Caco-2 (cell line): Measurements from ENCODE around the gene ERBB3. TPM values are rescaled to one million over a fixed set of nuclear protein-coding genes. Genes with fewer than 3 reads are reported as not detected.

Experiments
- BruUV-seq: library from RNA; stranded (reverse); fragments of 400-500 nt; replicated peaks from 2 replicates; lab custom pipeline; 2021; lab: Mats Ljungman, UMichigan
- CTCF ChIA-PET: fragments of 300-600 bp; sonication (Branson Sonifier 250); formaldehyde crosslinking; loops from one replicate; lab custom pipeline; 2022; ENCODE audit warnings: antibody characterized with exemption; lab: Charles Lee
- POLR2A ChIA-PET: fragments of 300-600 bp; sonication (Branson Sonifier 250); formaldehyde crosslinking; loops from one replicate; lab custom pipeline; 2022; ENCODE audit warnings: antibody characterized with exemption; lab: Charles Lee
- DNase-seq, 2 experiments: peaks; one replicate each; pipeline versions ENCODE4 v3.0.0 to v3.0.0-alpha.2; 2020 to 2022
- H3K27me3 ChIP-seq: replicated peaks from 2 replicates; pipeline ENCODE4 v1.6.0; 2011; ENCODE audit warnings: low read length; ENCODE audit not compliant: control insufficient read depth, insufficient read depth
- H3K36me3 ChIP-seq: 2 replicates; pipeline ENCODE4 v1.5.1; 2011; ENCODE audit warnings: low read length; ENCODE audit not compliant: control insufficient read depth, insufficient read depth
- H3K4me1 ChIP-seq: fragments of 250-450 bp; sonication (Bioruptor Pico); 2 replicates; pipeline ENCODE4 v1.5.1; 2020; ENCODE audit warnings: mild to moderate bottlenecking
- H3K4me3 ChIP-seq: 2 replicates; pipeline ENCODE4 v1.5.1; 2011; ENCODE audit warnings: low read depth, mild to moderate bottlenecking, control low read depth, low read length
- H3K9me3 ChIP-seq: fragments of 250-450 bp; sonication (Bioruptor Pico); 2 replicates; pipeline ENCODE4 v1.5.1; 2020; ENCODE audit warnings: mild to moderate bottlenecking, moderate library complexity
- H3K27ac Mint-ChIP-seq: one replicate; pipeline ENCODE4 v1.8.0; 2022; ENCODE audit warnings: mixed read lengths; ENCODE audit not compliant: unreplicated experiment
- H3K27me3 Mint-ChIP-seq: one replicate; pipeline ENCODE4 v1.8.0; 2022; ENCODE audit warnings: mixed read lengths; ENCODE audit not compliant: insufficient read depth, unreplicated experiment
- H3K36me3 Mint-ChIP-seq: one replicate; pipeline ENCODE4 v1.8.0; 2022; ENCODE audit warnings: mild to moderate bottlenecking, mixed read lengths; ENCODE audit not compliant: insufficient read depth, unreplicated experiment
- H3K4me1 Mint-ChIP-seq: one replicate; pipeline ENCODE4 v1.8.0; 2022; ENCODE audit warnings: low read depth, mixed read lengths; ENCODE audit not compliant: unreplicated experiment
- H3K4me3 Mint-ChIP-seq: one replicate; pipeline ENCODE4 v1.8.0; 2022; ENCODE audit warnings: mild to moderate bottlenecking, moderate library complexity, mixed read lengths; ENCODE audit not compliant: unreplicated experiment
- H3K9me3 Mint-ChIP-seq: one replicate; pipeline ENCODE4 v1.8.0; 2022; ENCODE audit warnings: mixed read lengths; ENCODE audit not compliant: unreplicated experiment
- intact Hi-C: fragments of 100-400 bp; cut with micrococcal nuclease; formaldehyde crosslinking; loops from one replicate; pipeline ENCODE4 v1.10.0; 2022; ENCODE audit not compliant: unreplicated experiment
- total RNA-seq: library from RNA; stranded (reverse); gene quantifications from 2 replicates; pipeline ENCODE4 v1.2.3, GENCODE V29; 2022
- TF ChIP-seq, protein P1 (sequence below), 2 experiments: fragments of 200-600 bp in 1 of 2; IDR thresholded peaks; 1 replicate in 1 of 2; 2 replicates in 1 of 2; pipeline versions ENCODE4 v1.5.1 to v1.8.0; 2011 to 2022; ENCODE audit warnings: antibody characterized with exemption in 1 of 2, control low read depth in 1 of 2, inconsistent platforms in 1 of 2, low read depth in 1 of 2, low read length in 1 of 2, mild to moderate bottlenecking in 1 of 2, moderate library complexity in 1 of 2; ENCODE audit not compliant: insufficient read depth in 1 of 2, severe bottlenecking in 1 of 2, unreplicated experiment in 1 of 2

Gene ERBB3
- total RNA-seq, 1 experiment from 2014 or later: 109 TPM

DNA sequence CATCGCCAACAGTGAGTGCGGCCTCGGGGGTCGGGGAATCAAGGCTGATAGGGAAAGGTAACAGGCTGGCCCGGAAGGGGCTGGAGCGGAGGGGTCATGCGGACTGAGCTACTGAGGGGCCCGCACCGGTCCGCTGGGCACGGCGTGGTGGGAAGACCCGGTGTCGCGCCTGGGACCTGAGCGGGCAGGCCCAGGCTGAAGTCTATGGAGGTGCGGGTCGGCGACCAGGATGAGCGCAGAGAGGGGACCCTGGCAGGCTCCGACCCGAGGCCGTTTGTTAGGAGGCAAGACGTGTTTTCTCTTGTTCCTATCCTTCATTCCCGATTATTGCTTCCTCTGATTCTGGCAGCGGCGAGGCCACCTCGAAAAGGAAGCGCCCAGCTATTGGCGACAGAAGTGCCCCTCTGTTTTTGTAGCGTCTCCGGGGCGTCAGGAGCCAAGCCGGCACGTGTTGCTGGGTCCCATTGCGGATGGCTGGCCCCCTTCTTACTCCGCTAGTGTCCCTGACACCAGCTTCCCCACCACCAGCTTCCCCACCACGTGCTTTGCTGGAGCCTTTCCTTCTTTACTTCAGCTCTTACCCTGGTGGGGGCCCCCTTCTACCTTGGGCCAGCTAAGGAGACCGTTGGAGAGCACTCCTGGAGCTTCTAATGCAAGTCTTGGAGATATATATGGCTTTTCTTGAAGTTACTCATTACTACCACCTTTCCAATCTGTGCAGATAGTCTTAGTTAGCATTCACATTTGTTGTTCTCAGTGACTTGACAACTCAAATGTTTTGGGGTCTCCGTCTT is 25.0 kb downstream of the ERBB3 start:
- no TSS peak for BruUV-seq
- no peaks in the 10 kb centered on the region for H3K9me3 ChIP-seq
- Mint-ChIP-seq H3K4me3 (peak overlapping the region; percentile 98), H3K27me3 (no peaks in the 10 kb centered on the region), H3K9me3 (no peaks in the 10 kb centered on the region), H3K36me3 (peaks cover 85% of the 10 kb centered on the region), H3K4me1 (peaks cover 9% of the 10 kb centered on the region), H3K27ac (peak overlapping the region; percentile 99)
- no peaks in the 10 kb centered on the region; the same call in 1 of the 2 replicates for H3K27me3 ChIP-seq
- peak overlapping the region; percentile 68 for H3K4me3 ChIP-seq
- H3K4me1 ChIP-seq: peaks cover 15% of the 10 kb centered on the region
- ChIA-PET POLR2A (interaction anchor here (0.5 to 2.4 kb wide), 13 partner anchors 10 to 131 kb away, joined by 3 to 48 read pairs (median 4); partner anchors contain the start of genes ERBB3, ESYT1, RAB5B and RPL41), CTCF (interaction anchor here (0.5 to 2.4 kb wide), 10 partner anchors 14 to 367 kb away, joined by 3 to 24 read pairs (median 6); partner anchors contain the start of genes ORMDL2, RAB5B, SARNP and SMARCC2)
- peak in 1 of 2 experiments; percentile 43 for DNase-seq
- TF ChIP-seq, protein P1, sequence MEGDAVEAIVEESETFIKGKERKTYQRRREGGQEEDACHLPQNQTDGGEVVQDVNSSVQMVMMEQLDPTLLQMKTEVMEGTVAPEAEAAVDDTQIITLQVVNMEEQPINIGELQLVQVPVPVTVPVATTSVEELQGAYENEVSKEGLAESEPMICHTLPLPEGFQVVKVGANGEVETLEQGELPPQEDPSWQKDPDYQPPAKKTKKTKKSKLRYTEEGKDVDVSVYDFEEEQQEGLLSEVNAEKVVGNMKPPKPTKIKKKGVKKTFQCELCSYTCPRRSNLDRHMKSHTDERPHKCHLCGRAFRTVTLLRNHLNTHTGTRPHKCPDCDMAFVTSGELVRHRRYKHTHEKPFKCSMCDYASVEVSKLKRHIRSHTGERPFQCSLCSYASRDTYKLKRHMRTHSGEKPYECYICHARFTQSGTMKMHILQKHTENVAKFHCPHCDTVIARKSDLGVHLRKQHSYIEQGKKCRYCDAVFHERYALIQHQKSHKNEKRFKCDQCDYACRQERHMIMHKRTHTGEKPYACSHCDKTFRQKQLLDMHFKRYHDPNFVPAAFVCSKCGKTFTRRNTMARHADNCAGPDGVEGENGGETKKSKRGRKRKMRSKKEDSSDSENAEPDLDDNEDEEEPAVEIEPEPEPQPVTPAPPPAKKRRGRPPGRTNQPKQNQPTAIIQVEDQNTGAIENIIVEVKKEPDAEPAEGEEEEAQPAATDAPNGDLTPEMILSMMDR (IDR thresholded peaks at IDR 0.05; ENCODE audit: insufficient read depth in 1 of 2, low read depth in 1 of 2, low read length in 1 of 2, severe bottlenecking in 1 of 2, unreplicated experiment in 1 of 2): no peak
- H3K36me3 ChIP-seq: no peaks in the 10 kb centered on the region; the same call in 1 of the 2 replicates
- intact Hi-C loops: loop anchor here (1.0 kb wide), 5 partner anchors 11 to 132 kb away; partner anchors contain the start of gene RPL41

DNA sequence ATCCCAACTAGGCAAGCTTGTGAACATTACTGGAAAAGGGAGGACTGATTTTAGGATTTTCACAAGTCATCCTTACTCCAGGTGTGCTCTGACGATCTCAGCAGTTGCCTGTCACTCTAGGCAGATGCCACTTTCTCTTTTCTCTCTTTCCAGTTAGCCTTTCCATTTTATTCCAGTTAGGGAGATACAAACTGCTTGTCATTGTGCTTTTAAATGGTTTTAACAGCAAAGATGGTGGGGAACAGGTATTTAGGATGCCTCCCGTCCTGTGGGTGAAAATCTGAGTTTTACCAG is 25.6 kb downstream of the ERBB3 start:
- intact Hi-C loops: no loop called here
- Mint-ChIP-seq H3K4me1 (peaks cover 9% of the 10 kb centered on the region), H3K36me3 (peaks cover 85% of the 10 kb centered on the region), H3K27ac (peak overlapping the region; percentile 99), H3K4me3 (peak overlapping the region; percentile 98), H3K9me3 (no peaks in the 10 kb centered on the region), H3K27me3 (no peaks in the 10 kb centered on the region)
- Histone ChIP-seq H3K4me1 (peaks cover 15% of the 10 kb centered on the region), H3K36me3 (peaks cover 1% of the 10 kb centered on the region), H3K4me3 (peak overlapping the region; percentile 68), H3K27me3 (no peaks in the 10 kb centered on the region; the same call in 1 of the 2 replicates), H3K9me3 (no peaks in the 10 kb centered on the region)
- BruUV-seq: no TSS peak
- DNase-seq: no peak
- ChIA-PET CTCF (interaction anchor here (0.5 to 2.4 kb wide), 4 partner anchors 13 to 26 kb away, joined by 3 to 24 read pairs (median 14); partner anchors contain the start of gene ZC3H10), POLR2A (interaction anchor here (0.9 to 1.5 kb wide), 3 partner anchors 12 to 98 kb away, joined by 3 read pairs; partner anchors contain the start of gene ZC3H10)
- TF ChIP-seq, protein P1 (IDR thresholded peaks at IDR 0.05; ENCODE audit: insufficient read depth in 1 of 2, low read depth in 1 of 2, low read length in 1 of 2, severe bottlenecking in 1 of 2, unreplicated experiment in 1 of 2): no peak

DNA sequence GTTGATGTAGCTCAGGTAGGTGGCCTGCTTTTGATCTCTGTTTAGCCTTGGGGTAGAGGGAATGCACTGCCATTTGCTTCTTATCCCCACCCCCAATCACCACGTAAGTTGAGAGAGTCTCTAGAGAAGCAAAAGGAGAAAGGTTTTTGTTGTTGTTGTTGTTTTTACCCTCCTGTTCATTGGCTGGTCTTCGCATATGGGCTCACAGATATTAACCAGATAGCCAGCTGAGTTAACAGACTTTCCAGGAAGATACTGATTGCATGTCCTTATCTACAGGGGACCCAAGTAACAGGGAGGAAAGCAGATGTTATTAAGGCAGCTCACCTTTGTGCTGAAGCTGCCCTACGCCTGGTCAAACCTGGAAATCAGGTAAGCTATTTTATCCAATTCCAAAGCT is 27.3 kb downstream of the ERBB3 start:
- Histone ChIP-seq H3K4me3 (no peak overlapping the region), H3K4me1 (peaks cover 15% of the 10 kb centered on the region), H3K9me3 (no peaks in the 10 kb centered on the region), H3K36me3 (peaks cover 1% of the 10 kb centered on the region), H3K27me3 (no peaks in the 10 kb centered on the region; the same call in 1 of the 2 replicates)
- Mint-ChIP-seq H3K4me3 (no peak overlapping the region), H3K4me1 (peaks cover 9% of the 10 kb centered on the region), H3K9me3 (no peaks in the 10 kb centered on the region), H3K36me3 (peaks cover 84% of the 10 kb centered on the region), H3K27me3 (no peaks in the 10 kb centered on the region), H3K27ac (no peak overlapping the region)
- BruUV-seq: no TSS peak
- TF ChIP-seq, protein P1 (IDR thresholded peaks at IDR 0.05; ENCODE audit: insufficient read depth in 1 of 2, low read depth in 1 of 2, low read length in 1 of 2, severe bottlenecking in 1 of 2, unreplicated experiment in 1 of 2): no peak
- ChIA-PET CTCF (interaction anchor here (0.6 kb wide), 1 partner anchor 11 kb away, joined by 5 read pairs; no protein-coding TSS in a partner anchor), POLR2A (no interaction called here)
- intact Hi-C loops: no loop called here
- DNase-seq: no peak
